K562 (cell line): ENCODE results near the gene ADI1. TPM values are rescaled to one million over a fixed set of nuclear protein-coding genes. Genes with fewer than 3 reads are reported as not detected.

Source experiments
- ASH1L ChIP-seq: fragments of 450-650 bp; IDR thresholded peaks from 2 replicates; pipeline ENCODE4 v1.6.1; 2018; ENCODE audit warnings: borderline replicate concordance, mild to moderate bottlenecking, low read depth; ENCODE audit not compliant: partially characterized antibody
- CEBPZ ChIP-seq: fragments of 150-350 bp; IDR thresholded peaks from 2 replicates; pipeline ENCODE4 v1.6.1; 2014; ENCODE audit warnings: low read depth, mild to moderate bottlenecking, low read length, borderline replicate concordance
- FOXJ2 ChIP-seq: fragments of 200-800 bp; sonication (Bioruptor generic); IDR thresholded peaks from 2 replicates; pipeline ENCODE4 v1.6.1; 2016; ENCODE audit warnings: missing genetic modification characterization, missing compliant biosample characterization
- HDAC3 ChIP-seq: fragments of 450-650 bp; IDR thresholded peaks from 2 replicates; pipeline ENCODE4 v1.6.1; 2018; ENCODE audit warnings: borderline replicate concordance, mild to moderate bottlenecking, moderate library complexity; ENCODE audit not compliant: partially characterized antibody
- OTX1 ChIP-seq: fragments of 450-650 bp; formaldehyde crosslinking; IDR thresholded peaks from 2 replicates; pipeline ENCODE4 v1.4.0; 2022; ENCODE audit warnings: mild to moderate bottlenecking
- ZNF184 ChIP-seq: sonication (generic); formaldehyde crosslinking; IDR thresholded peaks from 2 replicates; pipeline ENCODE4 v1.5.0; 2020; ENCODE audit warnings: missing genetic modification reagents
- ZNF318 ChIP-seq, 2 experiments: fragments of 450-650 bp; IDR thresholded peaks; 2 replicates each; pipeline ENCODE4 v1.6.1; 2016; ENCODE audit warnings: mild to moderate bottlenecking in 2 of 2, borderline replicate concordance in 1 of 2, low read depth in 1 of 2, moderate library complexity in 1 of 2
- ZNF444 ChIP-seq: fragments of 250-450 bp; sonication (Bioruptor Pico); IDR thresholded peaks from 2 replicates; pipeline ENCODE4 v1.4.0; 2020; ENCODE audit warnings: mild to moderate bottlenecking, moderate library complexity
- ZNF699 ChIP-seq: fragments of 250-450 bp; sonication (Bioruptor Pico); IDR thresholded peaks from 2 replicates; pipeline ENCODE4 v1.8.0; 2021; ENCODE audit warnings: mild to moderate bottlenecking, moderate library complexity; ENCODE audit not compliant: insufficient replicate concordance
- polyA plus RNA-seq, 8 experiments: library from polyadenylated mRNA; depleted of rRNA in 4 of 8; stranded (reverse) in 5 of 8; unstranded in 3 of 8; fragments of >200 nt; fragmentation: Nextera tagmentation in 2 of 8; fragmentation: Illumina TruSeq in 1 of 8; extraction: Ambion mirVana in 2 of 8; extraction: Trizol in 1 of 8; gene quantifications; 2 replicates each; pipeline versions ENCODE4 v1.2.1 to v1.2.3, GENCODE V29; 2011 to 2014; ENCODE audit warnings: inconsistent platforms in 1 of 8, missing spikeins in 1 of 8
- total RNA-seq, 7 experiments: library from RNA; depleted of rRNA in 6 of 7; stranded (reverse); fragments of >200 nt in 6 of 7; fragmentation: Illumina TruSeq in 2 of 7; extraction: Trizol in 2 of 7; gene quantifications; 2 replicates each; pipeline versions ENCODE4 v1.2.1 to v1.2.3, GENCODE V29; 2011 to 2021; ENCODE audit warnings: low replicate concordance in 1 of 7

The ADI1 gene
- total and polyA plus RNA-seq, 9 of the 15 experiments (the other 6 are each of a cell fraction or from before 2014, with no cell fraction given), result 6.1 to 51.0 (median 27.1) TPM

- TF ChIP-seq ZNF444 (CRISPR knock-in tag), result no peak
- TF ChIP-seq ZNF699 (CRISPR knock-in tag), result no peak
- no peak for TF ChIP-seq ZNF184 (CRISPR knock-in tag)
- peak; percentile 77; the same call in 1 of the 2 replicates for TF ChIP-seq OTX1 (CRISPR knock-in tag)
- no peak for TF ChIP-seq FOXJ2
- TF ChIP-seq HDAC3, result no peak
- TF ChIP-seq ZNF318 (IDR thresholded peaks at IDR 0.05; ENCODE audit: borderline replicate concordance in 1 of 2, low read depth in 1 of 2), result no peak
- TF ChIP-seq CEBPZ, result no peak
- TF ChIP-seq ASH1L, result no peak
These were observed at the start of gene ADI1 (continued) for GRCh38 chr2:3519255-3520205.
